IPS-11a (cell line): ENCODE measurements around the gene TNK2.

Experiments
- H3K4me3 ChIP-seq: one replicate; pipeline ENCODE4 v1.5.1; 2013; ENCODE audit warnings: low read depth, low read length, control low read depth

The TNK2 gene

GRCh38 chr3:195854628-195855294 is 53.6 kb downstream of the TNK2 start:
- no peak overlapping the region for H3K4me3 ChIP-seq

DNA sequence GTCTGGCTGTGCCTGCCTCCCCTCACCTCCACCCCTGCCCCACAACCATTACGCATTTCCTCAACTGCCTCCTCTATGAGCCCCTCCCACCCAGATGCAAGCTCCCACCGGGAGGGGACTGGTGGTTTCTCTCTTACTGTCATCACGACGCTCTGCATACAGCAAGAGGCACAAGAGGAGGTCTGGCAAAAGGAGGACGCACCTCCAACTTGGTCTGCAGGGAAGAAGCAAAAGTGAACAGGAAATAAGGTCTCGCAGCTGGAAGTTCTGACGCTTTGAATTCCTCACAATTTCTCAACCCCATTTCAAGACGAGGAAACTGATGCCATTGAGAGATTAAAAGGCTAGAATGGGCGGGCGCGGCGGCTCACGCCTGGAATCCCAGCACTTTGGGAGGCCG is 54.4 kb downstream of the TNK2 start:
- no peak overlapping the region for H3K4me3 ChIP-seq

- no peak overlapping the region for H3K4me3 ChIP-seq
Observed at GRCh38 chr3:195853036-195853435, 55.3 kb downstream of the TNK2 start.

GRCh38 chr3:195850857-195851543 is 57.4 kb downstream of the TNK2 start:
- H3K4me3 ChIP-seq: no peak overlapping the region

GRCh38 chr3:195849322-195850074 is 58.9 kb downstream of the TNK2 start:
- H3K4me3 ChIP-seq: no peak overlapping the region

DNA sequence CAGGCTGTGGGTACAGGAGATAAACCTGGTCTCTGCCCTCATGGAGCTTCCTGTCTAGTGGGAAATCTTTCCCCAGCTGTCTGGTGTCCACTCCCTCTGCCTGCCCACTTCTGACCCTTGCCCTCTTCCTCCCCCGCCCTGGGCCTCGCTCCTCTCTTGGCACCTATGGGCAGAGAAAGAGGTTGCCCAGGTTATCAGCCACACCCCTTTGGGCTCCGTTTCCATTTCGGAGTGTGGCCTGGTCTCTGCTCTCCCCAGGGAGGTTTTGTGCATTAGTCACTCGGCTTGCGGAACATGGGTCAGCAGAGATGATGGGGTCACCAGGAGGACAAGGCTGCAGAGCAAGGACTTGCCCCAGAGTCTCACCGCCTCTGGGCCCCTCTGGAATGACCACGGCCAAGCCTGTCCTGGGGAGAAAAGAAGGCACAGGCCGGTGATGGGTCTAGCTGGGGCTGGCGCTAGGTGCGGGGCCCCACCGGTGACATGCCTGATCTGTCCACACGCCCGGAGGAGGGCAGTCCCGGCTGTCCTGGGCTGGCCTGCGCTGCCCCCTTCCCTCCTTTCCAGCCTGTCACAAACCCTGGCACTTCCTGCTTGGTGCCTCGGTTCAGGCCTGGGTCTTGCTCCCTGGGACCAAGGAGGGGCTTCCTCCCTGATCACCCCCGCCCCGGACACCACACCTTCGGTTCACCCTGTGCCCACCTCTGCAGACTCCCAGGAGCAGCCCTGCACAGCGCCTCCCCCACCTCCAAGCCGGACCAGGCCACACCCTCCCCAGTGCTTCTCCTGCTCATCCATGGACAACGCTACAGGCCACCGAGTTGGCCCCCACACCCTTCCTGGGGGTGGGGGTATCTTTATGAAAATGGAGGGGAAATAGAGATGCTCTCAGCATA is 61.0 kb downstream of the TNK2 start:
- no peak overlapping the region for H3K4me3 ChIP-seq

DNA sequence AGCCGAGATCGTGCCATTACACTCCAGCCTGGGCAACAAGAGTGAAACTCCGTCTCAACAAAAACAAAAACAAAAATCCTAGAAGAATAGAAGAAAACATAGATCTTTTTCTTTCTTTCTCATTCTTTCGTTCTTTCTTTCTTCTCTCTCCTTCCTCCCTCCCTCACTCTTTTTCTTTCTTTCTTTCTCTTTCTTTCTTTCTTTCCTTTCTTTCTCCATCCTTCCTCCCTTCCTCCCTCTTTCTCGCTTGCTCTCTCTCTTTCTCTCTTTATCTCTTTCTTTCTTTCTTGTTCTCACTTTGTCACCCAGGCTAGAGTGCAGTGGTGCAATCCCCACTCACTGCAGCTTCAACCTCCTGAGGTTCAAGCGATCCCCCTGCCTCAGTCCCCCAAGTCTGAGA is 62.9 kb downstream of the TNK2 start:
- H3K4me3 ChIP-seq: no peak overlapping the region

DNA sequence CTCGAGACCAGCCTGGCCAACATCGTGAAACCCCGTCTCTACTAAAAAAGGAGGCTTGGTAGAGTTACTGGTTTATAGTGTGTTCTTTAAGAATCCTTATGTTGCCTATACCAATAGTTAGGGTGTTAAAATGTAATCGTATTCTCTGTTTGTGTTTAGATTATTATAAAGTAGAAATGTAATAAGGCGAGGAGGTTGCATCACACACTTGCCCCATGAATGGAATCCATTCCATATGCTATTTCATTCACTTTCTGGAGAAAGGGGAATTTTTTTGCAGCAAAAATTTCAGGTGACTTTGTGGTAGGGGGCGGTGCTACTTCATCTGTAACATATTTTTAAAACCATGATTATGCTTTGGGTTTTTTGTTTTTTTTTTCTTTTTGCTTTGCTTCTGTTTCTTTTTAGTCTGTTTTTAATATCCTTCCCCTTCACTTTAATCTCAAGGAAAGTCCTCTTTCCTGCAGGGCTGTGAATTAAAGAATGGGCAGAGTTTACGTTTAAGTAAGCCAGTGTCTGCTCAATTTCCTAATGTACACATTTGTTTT is 63.6 kb downstream of the TNK2 start:
- H3K4me3 ChIP-seq: no peak overlapping the region

DNA sequence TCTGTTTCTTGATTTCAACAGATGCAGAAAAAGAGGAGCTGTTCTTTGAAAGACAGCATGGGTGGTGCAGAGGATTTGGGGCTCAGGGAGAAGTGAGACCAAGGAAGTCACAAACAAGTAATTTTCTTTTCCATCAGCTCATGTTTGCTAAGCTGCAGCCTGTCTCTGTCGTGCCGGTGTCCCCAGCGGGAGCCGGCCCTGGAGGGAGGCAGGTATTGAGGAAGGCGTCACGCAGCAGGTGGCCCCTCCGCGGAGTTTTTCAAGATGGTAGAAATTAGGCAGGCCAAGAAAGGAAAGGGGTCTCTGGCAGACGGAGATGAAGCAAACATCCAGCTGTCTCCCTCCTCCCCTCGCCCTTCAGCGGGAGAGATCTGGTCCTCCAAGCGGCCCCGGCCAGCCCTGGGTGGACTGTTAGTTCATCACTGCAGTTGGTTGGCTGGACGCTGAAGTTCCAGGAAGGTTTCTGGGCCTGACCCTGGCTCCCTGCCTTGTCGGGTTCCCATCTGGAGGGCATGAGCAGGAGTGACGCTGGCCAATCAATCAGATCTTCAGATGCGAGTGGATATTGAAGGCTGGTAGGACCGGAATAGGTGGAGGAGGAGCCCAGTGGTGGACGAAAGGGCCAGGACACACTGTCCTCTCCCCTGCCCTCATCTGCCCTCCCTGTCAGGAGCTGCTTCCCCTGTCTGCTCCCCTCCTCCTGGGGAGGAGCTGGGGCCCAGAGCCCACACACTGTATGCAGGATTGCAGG is 68.9 kb downstream of the TNK2 start:
- no peak overlapping the region for H3K4me3 ChIP-seq

GRCh38 chr3:195838714-195839113 is 69.6 kb downstream of the TNK2 start:
- no peak overlapping the region for H3K4me3 ChIP-seq

DNA sequence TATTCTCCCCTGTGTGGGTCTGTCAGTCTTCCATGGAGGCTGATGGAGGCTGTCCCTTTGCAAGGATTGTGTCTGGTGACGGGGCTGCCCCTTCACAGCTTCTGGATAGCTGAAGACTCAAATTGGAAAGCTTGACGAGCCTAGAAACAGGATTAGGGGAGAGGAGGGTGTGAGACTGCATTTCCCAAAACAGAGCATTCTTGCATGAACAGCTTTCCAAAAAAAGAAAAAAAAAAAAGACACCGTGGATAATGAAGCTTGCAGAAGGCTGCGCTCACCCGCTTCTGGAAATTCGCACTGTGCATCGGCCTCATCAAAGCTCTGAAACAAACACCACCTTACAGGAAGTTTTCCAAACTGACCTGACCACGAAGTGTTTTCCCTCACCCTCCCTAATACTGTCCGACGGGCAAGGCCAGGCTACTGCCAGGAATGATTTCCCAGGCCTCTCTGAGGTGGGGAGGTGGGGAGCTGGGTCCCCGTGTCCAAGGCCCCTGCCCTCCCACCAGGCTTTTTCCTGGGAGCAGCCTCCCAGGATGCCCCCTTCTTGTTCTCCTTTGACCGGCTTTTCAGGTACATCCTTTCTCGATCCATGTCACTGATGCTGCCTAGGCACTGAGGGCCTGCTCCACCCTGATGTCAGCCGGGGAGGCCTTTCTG is 71.7 kb downstream of the TNK2 start:
- H3K4me3 ChIP-seq: no peak overlapping the region

DNA sequence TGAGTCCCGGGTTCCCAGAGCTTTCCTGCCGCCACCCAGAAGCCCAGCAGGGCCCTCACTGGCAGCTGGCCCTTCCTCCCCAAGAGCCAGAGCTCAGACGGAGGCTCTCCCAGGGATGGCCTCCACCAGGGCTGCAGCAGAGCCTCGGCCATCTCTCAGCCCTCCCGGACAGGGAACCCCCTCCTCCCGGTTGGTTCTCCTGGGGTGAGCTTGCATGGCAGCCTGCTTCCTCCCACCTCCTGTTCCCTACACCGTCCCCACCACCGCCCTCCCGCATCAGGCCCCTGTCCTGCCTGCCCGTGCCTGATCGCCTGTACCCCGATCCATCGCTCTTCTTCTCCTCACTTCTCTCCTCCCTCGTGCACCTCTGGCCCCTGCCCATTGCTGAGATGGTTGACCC is 72.6 kb downstream of the TNK2 start:
- H3K4me3 ChIP-seq: no peak overlapping the region

GRCh38 chr3:195834675-195835583 is 73.4 kb downstream of the TNK2 start:
- H3K4me3 ChIP-seq: no peak overlapping the region

DNA sequence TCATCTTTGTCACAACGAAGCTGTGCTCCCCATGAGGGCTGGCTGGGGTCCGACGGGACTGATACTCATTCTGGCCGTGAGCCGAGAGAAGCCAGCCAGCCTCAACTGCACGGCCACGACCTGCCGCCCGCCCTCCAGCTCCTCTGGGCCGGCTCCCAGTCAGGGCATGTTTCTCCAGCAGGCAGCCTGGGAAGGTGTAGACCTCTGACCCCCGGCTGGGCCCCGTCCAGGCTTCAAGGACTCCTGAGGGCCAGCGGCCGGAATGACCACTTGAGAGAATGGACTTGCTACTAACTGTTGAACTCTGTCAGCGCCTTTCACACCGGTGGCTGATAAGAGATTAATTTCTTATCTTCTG is 78.5 kb downstream of the TNK2 start:
- H3K4me3 ChIP-seq: no peak overlapping the region

DNA sequence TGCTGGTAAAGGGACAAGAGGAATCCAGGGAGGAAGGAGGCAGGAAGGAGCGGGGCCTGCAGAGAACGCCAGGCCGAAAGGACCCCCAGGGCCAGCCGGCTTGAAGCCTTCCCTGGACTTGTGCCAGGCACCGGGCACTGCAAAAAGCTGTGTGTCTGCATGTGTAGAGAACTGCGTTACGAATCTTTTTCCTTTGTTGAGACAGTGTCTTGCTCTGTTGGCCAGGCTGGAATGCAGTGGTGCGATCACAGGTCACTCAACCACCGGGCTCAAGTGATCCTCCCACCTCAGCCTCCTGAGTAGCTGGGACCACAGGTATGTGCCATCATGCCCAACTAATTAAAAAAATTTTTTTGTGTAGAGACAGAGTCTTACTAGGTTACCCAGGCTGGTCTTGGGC is 79.6 kb downstream of the TNK2 start:
- no peak overlapping the region for H3K4me3 ChIP-seq

- no peak overlapping the region for H3K4me3 ChIP-seq
Observed at GRCh38 chr3:195825857-195826804, 82.2 kb downstream of the TNK2 start.

DNA sequence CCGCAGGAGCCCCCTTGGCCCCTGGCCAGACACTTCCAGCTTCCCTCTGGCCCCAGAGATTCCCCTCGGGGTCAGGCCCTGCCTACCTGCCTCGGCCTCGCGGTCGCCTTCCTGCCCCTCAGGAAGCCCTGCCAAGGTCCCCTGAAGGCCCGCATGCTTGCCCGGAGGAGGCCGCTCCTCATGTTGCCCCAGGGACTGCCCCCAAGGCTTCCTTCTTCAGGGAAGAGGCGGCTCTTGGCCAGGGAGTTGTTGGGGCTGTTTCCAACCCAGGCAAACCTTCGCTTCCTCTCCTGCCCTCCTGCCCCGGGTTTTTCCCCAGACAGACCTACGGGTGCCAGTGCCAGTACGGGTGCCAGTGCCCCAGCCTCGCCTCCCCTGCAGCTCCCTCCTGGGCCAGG is 83.2 kb downstream of the TNK2 start:
- H3K4me3 ChIP-seq: no peak overlapping the region
